NCI-H345 treated with DMSO at 0.1 percent for 48 hours (cell line): ENCODE data around the gene DNAJC18.

Source experiments
- DNase-seq: peaks from one replicate; lab custom pipeline; 2025; ENCODE audit not compliant: unreplicated experiment; lab: John Stamatoyannopoulos, UW

DNAJC18 gene

GRCh38 chr5:139371482-139372435 lies 67.6 kb downstream of the DNAJC18 start:
- no peak for DNase-seq

- DNase-seq: no peak
Observed at GRCh38 chr5:139369181-139369580, 70.1 kb downstream of the DNAJC18 start.

- DNase-seq: no peak
Observed at GRCh38 chr5:139368613-139369012, 70.7 kb downstream of the DNAJC18 start.

GRCh38 chr5:139364466-139364865 lies 74.9 kb downstream of the DNAJC18 start:
- DNase-seq: no peak

- no peak for DNase-seq
Observed at GRCh38 chr5:139363937-139364336, 75.4 kb downstream of the DNAJC18 start.

- DNase-seq: no peak
Observed at GRCh38 chr5:139361835-139362429, 77.4 kb downstream of the DNAJC18 start.

- DNase-seq: no peak
Observed at GRCh38 chr5:139360384-139360783, 78.9 kb downstream of the DNAJC18 start.
